Heart right ventricle (tissue), 16 donors: ENCODE results near the gene MRTFA. TPM values are rescaled to one million over a fixed set of nuclear protein-coding genes. Genes with fewer than 3 reads are reported as not detected.
A peak's percentile ranks its signal among the peaks of the same experiment; 100 is the strongest.

ENCODE experiments used
- ATAC-seq, 8 donors: fragments of 200-7000 bp; cut with Tn5 transposase; one replicate each; pipeline ENCODE4 v1.9.1; 2020; ENCODE audit warnings: mild to moderate bottlenecking in 8 of 8, moderate library complexity in 8 of 8, moderate number of reproducible peaks in 1 of 8
- DNase-seq, 2 donors: peaks; one replicate each; pipeline ENCODE4 v3.0.0-alpha.2; 2020
- H3K27ac ChIP-seq, 10 donors: fragments of 200-600 bp; sonication (generic) in 2 of 10; one replicate each; pipeline versions ENCODE4 v1.5.0 to v1.8.0; 2020 to 2022; ENCODE audit warnings: mild to moderate bottlenecking in 3 of 10
- H3K27me3 ChIP-seq, 7 donors: fragments of 200-600 bp; one replicate each; pipeline ENCODE4 v1.8.0; 2021 to 2022; ENCODE audit warnings: mild to moderate bottlenecking in 2 of 7
- H3K36me3 ChIP-seq, 9 donors: fragments of 200-600 bp; sonication (generic) in 1 of 9; one replicate each; pipeline versions ENCODE4 v1.5.0 to v1.8.0; 2020 to 2022; ENCODE audit warnings: mild to moderate bottlenecking in 2 of 9
- H3K4me1 ChIP-seq, 9 donors: fragments of 200-600 bp; sonication (generic) in 1 of 9; one replicate each; pipeline versions ENCODE4 v1.5.0 to v1.8.0; 2020 to 2022; ENCODE audit warnings: mild to moderate bottlenecking in 4 of 9
- H3K4me3 ChIP-seq, 10 donors: fragments of 200-600 bp; sonication (generic) in 2 of 10; one replicate each; pipeline versions ENCODE4 v1.5.0 to v1.8.0; 2020 to 2022; ENCODE audit warnings: mild to moderate bottlenecking in 7 of 10, moderate library complexity in 2 of 10
- H3K9me3 ChIP-seq, 11 donors: fragments of 200-600 bp in 10 of 11; sonication (generic) in 2 of 11; one replicate each; pipeline versions ENCODE4 v1.5.0 to v1.8.0; 2013 to 2022; ENCODE audit warnings: mild to moderate bottlenecking in 2 of 11, control low read depth in 1 of 11, moderate library complexity in 1 of 11
- CTCF ChIP-seq, 9 donors: fragments of 200-600 bp; sonication (generic) in 2 of 9; IDR thresholded peaks; one replicate each; pipeline versions ENCODE4 v1.5.0 to v1.8.0; 2021 to 2022; ENCODE audit warnings: antibody characterized with exemption in 9 of 9, mild to moderate bottlenecking in 5 of 9, moderate library complexity in 1 of 9
- WGBS, 2 donors: extraction: QIAGEN DNeasy Blood & Tissue Kit; methylation state at CpG; one replicate each; pipeline ENCODE4 v1.1.7; 2013; ENCODE audit warnings: inconsistent platforms in 1 of 2; 5-methylcytosine and 5-hydroxymethylcytosine counted together
- intact Hi-C, 10 donors: fragments of 100-400 bp; cut with DNase I; formaldehyde crosslinking; loops; one replicate each; pipeline versions ENCODE4 v1.11.1 to v1.14.2; 2022
- polyA plus RNA-seq, 2 donors: library from polyadenylated mRNA; stranded (reverse); fragments of 200-250 nt; gene quantifications; one replicate each; pipeline ENCODE4 v1.2.3, GENCODE V29; 2013
- total RNA-seq, 10 donors: library from RNA; stranded (reverse); fragmentation: NEBNext Ultra II Directional in 3 of 10; extraction: Animal tissue kit (Norgen Biotek cat#: 25700) in 3 of 10; gene quantifications; one replicate each; pipeline versions ENCODE4 v1.2.1 to v1.2.4, GENCODE V29; 2021 to 2023
- donor health status: Arrhythmogenic right ventricular cardiomyopathy.
- donor health status: ischemic (EF 13 %, LVEDD 7.1; RV severe dilation, severe dysfunction).
- donor health status: healthy with polysubstance abuse.
- donor health status: DM: no; HTN: yes; CAD: no.
- donor health status: DM: no; HTN: no; CAD: no.
- donor health status: ischemic (EF 25% LVEDD 6.9; RV normal size, moderate dysfunction).
- donor health status: ischemic (EF 25% LVEDD 5.7; RV mildly dilated, moderate dysfunction).
- donor health status: healthy.
- donor health status: DM: yes; HTN: yes; CAD: no.
- donor health status: Ischemic cardiomyopathy.
- donor health status: ischemic (EF 35%, LVEDD 5.7; RV mildly dilated, moderate dysfunction).
- donor health status: nonischemic (EF 11% LVEDD 7.7; RV severe dilation, severe dysfunction).
- donor health status: DM: yes; HTN: yes; CAD: no.
- donor health status: PGD.
- donor health status: ischemic (EF 29% LVEDD 5.4; RV normal size, mild dysfunction).
- donor health status: nonischemic (EF 23%, LVEDD 6.1; RV moderate dilation, normal function).

MRTFA gene
- total and polyA plus RNA-seq, 12 donors = 13.2 to 30.9 (median 18.9) TPM

GRCh38 chr22:40593460-40594273 lies 42.9 kb downstream of the MRTFA start:
- WGBS, 2 donors = 47 to 60% methylated on average over 5 of the region's 5 CpGs
- DNase-seq = no peak
- TF ChIP-seq CTCF (IDR thresholded peaks at IDR 0.05) = no peak
- peak in 6 of 8 donors; percentile 64 to 90 (median 83) for ATAC-seq
- no peaks in the 10 kb centered on the region for H3K9me3 ChIP-seq
- no peaks in the 10 kb centered on the region for H3K27me3 ChIP-seq
- H3K36me3 ChIP-seq = peaks cover 0 to 18% (median 0%) of the 10 kb centered on the region in 9 donors
- intact Hi-C loops = loop anchor here in 2 of 10 donors (5.0 to 10.0 kb wide), 2 partner anchors 34 to 79 kb away; no protein-coding TSS in a partner anchor
- H3K27ac ChIP-seq = peak overlapping the region in 5 of 10 donors; percentile 20 to 33 (median 24)
- no peak overlapping the region for H3K4me3 ChIP-seq
- H3K4me1 ChIP-seq = peaks cover 3 to 62% (median 49%) of the 10 kb centered on the region in 9 donors

- Histone ChIP-seq H3K27ac (no peak overlapping the region), H3K4me1 (peaks cover 0 to 53% (median 38%) of the 10 kb centered on the region in 9 donors), H3K27me3 (no peaks in the 10 kb centered on the region), H3K9me3 (no peaks in the 10 kb centered on the region), H3K36me3 (peaks cover 0 to 19% (median 0%) of the 10 kb centered on the region in 9 donors), H3K4me3 (no peak overlapping the region)
- DNase-seq (no peak), ATAC-seq (no peak)
- intact Hi-C loops = loop anchor here in 2 of 10 donors (5.0 to 10.0 kb wide), 2 partner anchors 35 to 78 kb away; no protein-coding TSS in a partner anchor
- 96 to 97% methylated on average over 2 of the region's 2 CpGs for WGBS, 2 donors
- TF ChIP-seq CTCF (IDR thresholded peaks at IDR 0.05) = no peak
Observed at GRCh38 chr22:40592352-40593113, 44.0 kb downstream of the MRTFA start.

GRCh38 chr22:40588726-40589125 lies 47.8 kb downstream of the MRTFA start:
- Histone ChIP-seq H3K27me3 (no peaks in the 10 kb centered on the region), H3K36me3 (peaks cover 0 to 42% (median 0%) of the 10 kb centered on the region in 9 donors), H3K4me1 (peaks cover 0 to 26% (median 12%) of the 10 kb centered on the region in 9 donors), H3K9me3 (no peaks in the 10 kb centered on the region), H3K4me3 (no peak overlapping the region), H3K27ac (no peak overlapping the region)
- ATAC-seq (no peak), DNase-seq (no peak)
- intact Hi-C loops = no loop called here
- 95 to 98% methylated on average over 7 of the region's 7 CpGs for WGBS, 2 donors
- TF ChIP-seq CTCF (IDR thresholded peaks at IDR 0.05) = no peak

GRCh38 chr22:40586781-40587180 lies 49.7 kb downstream of the MRTFA start:
- intact Hi-C loops = no loop called here
- peaks cover 0 to 15% (median 0%) of the 10 kb centered on the region in 9 donors for H3K4me1 ChIP-seq
- H3K4me3 ChIP-seq = no peak overlapping the region
- H3K36me3 ChIP-seq = peaks cover 0 to 42% (median 0%) of the 10 kb centered on the region in 9 donors
- 97 to 99% methylated on average over 5 of the region's 5 CpGs for WGBS, 2 donors
- no peaks in the 10 kb centered on the region for H3K27me3 ChIP-seq
- DNase-seq = no peak
- no peak for ATAC-seq
- no peak overlapping the region for H3K27ac ChIP-seq
- no peak for TF ChIP-seq CTCF (IDR thresholded peaks at IDR 0.05)
- H3K9me3 ChIP-seq = no peaks in the 10 kb centered on the region
